ENCODE measurements around the gene BBS12.

DNA sequence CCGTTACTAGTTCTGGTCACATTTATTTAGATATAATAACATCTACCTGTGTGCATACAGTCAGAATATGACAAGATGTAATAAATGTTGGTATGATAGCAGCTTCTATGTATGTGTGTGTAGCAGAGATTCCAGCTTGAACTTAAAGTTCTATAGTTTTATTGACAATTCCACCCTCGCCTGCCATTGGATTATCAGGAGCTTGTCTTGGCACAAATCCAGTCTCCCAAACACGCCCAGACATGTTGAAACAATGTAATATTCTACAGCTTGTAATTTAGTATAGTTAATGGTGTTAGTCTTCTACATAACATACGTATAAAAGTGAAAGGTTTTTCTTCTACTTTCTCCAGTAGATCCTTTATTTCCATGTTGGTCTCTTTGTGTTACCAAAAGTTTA is 44.4 kb downstream of the BBS12 start:
- TF ChIP-seq, protein P1, sequence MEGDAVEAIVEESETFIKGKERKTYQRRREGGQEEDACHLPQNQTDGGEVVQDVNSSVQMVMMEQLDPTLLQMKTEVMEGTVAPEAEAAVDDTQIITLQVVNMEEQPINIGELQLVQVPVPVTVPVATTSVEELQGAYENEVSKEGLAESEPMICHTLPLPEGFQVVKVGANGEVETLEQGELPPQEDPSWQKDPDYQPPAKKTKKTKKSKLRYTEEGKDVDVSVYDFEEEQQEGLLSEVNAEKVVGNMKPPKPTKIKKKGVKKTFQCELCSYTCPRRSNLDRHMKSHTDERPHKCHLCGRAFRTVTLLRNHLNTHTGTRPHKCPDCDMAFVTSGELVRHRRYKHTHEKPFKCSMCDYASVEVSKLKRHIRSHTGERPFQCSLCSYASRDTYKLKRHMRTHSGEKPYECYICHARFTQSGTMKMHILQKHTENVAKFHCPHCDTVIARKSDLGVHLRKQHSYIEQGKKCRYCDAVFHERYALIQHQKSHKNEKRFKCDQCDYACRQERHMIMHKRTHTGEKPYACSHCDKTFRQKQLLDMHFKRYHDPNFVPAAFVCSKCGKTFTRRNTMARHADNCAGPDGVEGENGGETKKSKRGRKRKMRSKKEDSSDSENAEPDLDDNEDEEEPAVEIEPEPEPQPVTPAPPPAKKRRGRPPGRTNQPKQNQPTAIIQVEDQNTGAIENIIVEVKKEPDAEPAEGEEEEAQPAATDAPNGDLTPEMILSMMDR (IDR thresholded peaks at IDR 0.05; ENCODE audit: insufficient read depth, low read length, poor library complexity, severe bottlenecking) = no peak
- TF ChIP-seq EZH2phosphoT487 (conservative IDR thresholded peaks at IDR 0.05; ENCODE audit: low read length) = no peak

Data from SU-DHL-6 (cell line).